ENCODE measurements around the gene VN1R5.

- TF ChIP-seq, protein P1, sequence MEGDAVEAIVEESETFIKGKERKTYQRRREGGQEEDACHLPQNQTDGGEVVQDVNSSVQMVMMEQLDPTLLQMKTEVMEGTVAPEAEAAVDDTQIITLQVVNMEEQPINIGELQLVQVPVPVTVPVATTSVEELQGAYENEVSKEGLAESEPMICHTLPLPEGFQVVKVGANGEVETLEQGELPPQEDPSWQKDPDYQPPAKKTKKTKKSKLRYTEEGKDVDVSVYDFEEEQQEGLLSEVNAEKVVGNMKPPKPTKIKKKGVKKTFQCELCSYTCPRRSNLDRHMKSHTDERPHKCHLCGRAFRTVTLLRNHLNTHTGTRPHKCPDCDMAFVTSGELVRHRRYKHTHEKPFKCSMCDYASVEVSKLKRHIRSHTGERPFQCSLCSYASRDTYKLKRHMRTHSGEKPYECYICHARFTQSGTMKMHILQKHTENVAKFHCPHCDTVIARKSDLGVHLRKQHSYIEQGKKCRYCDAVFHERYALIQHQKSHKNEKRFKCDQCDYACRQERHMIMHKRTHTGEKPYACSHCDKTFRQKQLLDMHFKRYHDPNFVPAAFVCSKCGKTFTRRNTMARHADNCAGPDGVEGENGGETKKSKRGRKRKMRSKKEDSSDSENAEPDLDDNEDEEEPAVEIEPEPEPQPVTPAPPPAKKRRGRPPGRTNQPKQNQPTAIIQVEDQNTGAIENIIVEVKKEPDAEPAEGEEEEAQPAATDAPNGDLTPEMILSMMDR (IDR thresholded peaks at IDR 0.05): no peak
- no peak for TF ChIP-seq POLR2A (IDR thresholded peaks at IDR 0.05)
Measured at GRCh38 chr1:247288341-247288740, 32.5 kb downstream of the VN1R5 start.
